OCI-LY3 (cell line): Measurements from ENCODE around the gene TMEM86B.

Experiments
- EZH2phosphoT487 ChIP-seq: fragments of 200-600 bp; shearing (Covaris generic); IDR thresholded peaks from 2 replicates; pipeline ENCODE4 v1.6.1; 2018; ENCODE audit warnings: antibody characterized with exemption, mixed run types, low read depth
- TF ChIP-seq, protein P1 (sequence below): fragments of 200-600, 300-600 bp; sonication (generic); IDR thresholded peaks from 2 replicates; pipeline ENCODE4 v1.5.1; 2014; ENCODE audit warnings: antibody characterized with exemption, low read length, low read depth

- TF ChIP-seq, protein P1, sequence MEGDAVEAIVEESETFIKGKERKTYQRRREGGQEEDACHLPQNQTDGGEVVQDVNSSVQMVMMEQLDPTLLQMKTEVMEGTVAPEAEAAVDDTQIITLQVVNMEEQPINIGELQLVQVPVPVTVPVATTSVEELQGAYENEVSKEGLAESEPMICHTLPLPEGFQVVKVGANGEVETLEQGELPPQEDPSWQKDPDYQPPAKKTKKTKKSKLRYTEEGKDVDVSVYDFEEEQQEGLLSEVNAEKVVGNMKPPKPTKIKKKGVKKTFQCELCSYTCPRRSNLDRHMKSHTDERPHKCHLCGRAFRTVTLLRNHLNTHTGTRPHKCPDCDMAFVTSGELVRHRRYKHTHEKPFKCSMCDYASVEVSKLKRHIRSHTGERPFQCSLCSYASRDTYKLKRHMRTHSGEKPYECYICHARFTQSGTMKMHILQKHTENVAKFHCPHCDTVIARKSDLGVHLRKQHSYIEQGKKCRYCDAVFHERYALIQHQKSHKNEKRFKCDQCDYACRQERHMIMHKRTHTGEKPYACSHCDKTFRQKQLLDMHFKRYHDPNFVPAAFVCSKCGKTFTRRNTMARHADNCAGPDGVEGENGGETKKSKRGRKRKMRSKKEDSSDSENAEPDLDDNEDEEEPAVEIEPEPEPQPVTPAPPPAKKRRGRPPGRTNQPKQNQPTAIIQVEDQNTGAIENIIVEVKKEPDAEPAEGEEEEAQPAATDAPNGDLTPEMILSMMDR: no peak
- TF ChIP-seq EZH2phosphoT487: no peak
Observed at GRCh38 chr19:55273978-55274707, 45.6 kb upstream of the TMEM86B start.
